A673 (cell line): ENCODE measurements around the gene TMEM178B.

Experiments
- EZH2 ChIP-seq: fragments of 200-600 bp; sonication (generic); IDR thresholded peaks from 2 replicates; pipeline ENCODE4 v1.6.1; 2017; ENCODE audit warnings: borderline replicate concordance, low read depth, mild to moderate bottlenecking, mixed read lengths, antibody characterized with exemption, low read length; ENCODE audit not compliant: poor library complexity, severe bottlenecking
- TF ChIP-seq, protein P1 (sequence below): fragments of 300-800, 200-600 bp; sonication (generic); conservative IDR thresholded peaks from 2 replicates; pipeline ENCODE4 v1.5.1; 2017; ENCODE audit warnings: low read depth, mild to moderate bottlenecking, antibody characterized with exemption, low read length, moderate library complexity, mixed read lengths

DNA sequence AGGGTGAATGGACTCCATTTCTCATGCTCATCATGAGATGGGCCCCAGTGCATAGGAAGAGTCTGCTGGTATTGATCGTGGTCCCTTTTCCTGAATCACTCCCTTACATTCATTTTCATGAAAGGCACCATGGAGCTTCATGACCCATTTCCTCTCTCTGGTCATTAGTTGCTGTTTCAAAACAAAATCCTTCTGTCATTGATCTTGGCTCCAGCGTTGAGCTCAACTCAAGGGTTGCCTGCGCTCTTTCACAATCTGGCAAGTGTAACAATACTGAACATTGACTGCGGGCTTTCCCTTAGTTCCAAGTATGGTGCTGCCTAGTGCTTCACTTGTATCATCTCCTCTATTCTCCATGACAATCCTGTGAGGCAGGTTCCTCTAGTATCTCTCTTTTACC, 197.6 kb downstream of the TMEM178B start:
- TF ChIP-seq, protein P1, sequence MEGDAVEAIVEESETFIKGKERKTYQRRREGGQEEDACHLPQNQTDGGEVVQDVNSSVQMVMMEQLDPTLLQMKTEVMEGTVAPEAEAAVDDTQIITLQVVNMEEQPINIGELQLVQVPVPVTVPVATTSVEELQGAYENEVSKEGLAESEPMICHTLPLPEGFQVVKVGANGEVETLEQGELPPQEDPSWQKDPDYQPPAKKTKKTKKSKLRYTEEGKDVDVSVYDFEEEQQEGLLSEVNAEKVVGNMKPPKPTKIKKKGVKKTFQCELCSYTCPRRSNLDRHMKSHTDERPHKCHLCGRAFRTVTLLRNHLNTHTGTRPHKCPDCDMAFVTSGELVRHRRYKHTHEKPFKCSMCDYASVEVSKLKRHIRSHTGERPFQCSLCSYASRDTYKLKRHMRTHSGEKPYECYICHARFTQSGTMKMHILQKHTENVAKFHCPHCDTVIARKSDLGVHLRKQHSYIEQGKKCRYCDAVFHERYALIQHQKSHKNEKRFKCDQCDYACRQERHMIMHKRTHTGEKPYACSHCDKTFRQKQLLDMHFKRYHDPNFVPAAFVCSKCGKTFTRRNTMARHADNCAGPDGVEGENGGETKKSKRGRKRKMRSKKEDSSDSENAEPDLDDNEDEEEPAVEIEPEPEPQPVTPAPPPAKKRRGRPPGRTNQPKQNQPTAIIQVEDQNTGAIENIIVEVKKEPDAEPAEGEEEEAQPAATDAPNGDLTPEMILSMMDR = no peak
- TF ChIP-seq EZH2 = no peak
